ENCODE measurements around the gene MAPT. TPM values are rescaled to one million over a fixed set of nuclear protein-coding genes. Genes with fewer than 3 reads are reported as not detected.

The MAPT gene
- total and polyA plus RNA-seq, 2 of the 13 experiments (the other 11 are each of a cell fraction or from before 2014, with no cell fraction given): 2.1 to 2.8 TPM

- no peak for TF ChIP-seq ZBTB10 (CRISPR knock-in tag; IDR thresholded peaks at IDR 0.05; ENCODE audit: borderline replicate concordance)
- peak; percentile 80; the same call in 1 of the 2 replicates for TF ChIP-seq THAP7 (CRISPR knock-in tag; IDR thresholded peaks at IDR 0.05)
- TF ChIP-seq, protein P1, sequence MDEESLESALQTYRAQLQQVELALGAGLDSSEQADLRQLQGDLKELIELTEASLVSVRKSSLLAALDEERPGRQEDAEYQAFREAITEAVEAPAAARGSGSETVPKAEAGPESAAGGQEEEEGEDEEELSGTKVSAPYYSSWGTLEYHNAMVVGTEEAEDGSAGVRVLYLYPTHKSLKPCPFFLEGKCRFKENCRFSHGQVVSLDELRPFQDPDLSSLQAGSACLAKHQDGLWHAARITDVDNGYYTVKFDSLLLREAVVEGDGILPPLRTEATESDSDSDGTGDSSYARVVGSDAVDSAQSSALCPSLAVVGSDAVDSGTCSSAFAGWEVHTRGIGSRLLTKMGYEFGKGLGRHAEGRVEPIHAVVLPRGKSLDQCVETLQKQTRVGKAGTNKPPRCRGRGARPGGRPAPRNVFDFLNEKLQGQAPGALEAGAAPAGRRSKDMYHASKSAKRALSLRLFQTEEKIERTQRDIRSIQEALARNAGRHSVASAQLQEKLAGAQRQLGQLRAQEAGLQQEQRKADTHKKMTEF (CRISPR knock-in tag; IDR thresholded peaks at IDR 0.05): peak; percentile 51; the same call in 1 of the 2 replicates
- TF ChIP-seq RARA (CRISPR knock-in tag; IDR thresholded peaks at IDR 0.05): no peak
- TF ChIP-seq HOXA3 (CRISPR knock-in tag; IDR thresholded peaks at IDR 0.05): peak; percentile 33; the same call in 1 of the 2 replicates
- no peak for TF ChIP-seq ZNF503 (CRISPR knock-in tag; IDR thresholded peaks at IDR 0.05)
- no peak; the same call in 1 of the 2 replicates for TF ChIP-seq ZNF605 (CRISPR knock-in tag; IDR thresholded peaks at IDR 0.05)
- no peak for TF ChIP-seq STAT5B (CRISPR knock-in tag; IDR thresholded peaks at IDR 0.05)
- peak; percentile 41 for TF ChIP-seq NCOA2 (CRISPR knock-in tag; IDR thresholded peaks at IDR 0.05)
- no peak for TF ChIP-seq ZSCAN21 (CRISPR knock-in tag; IDR thresholded peaks at IDR 0.05; ENCODE audit: borderline replicate concordance)
- no peak for TF ChIP-seq BORCS8-MEF2B (CRISPR knock-in tag; IDR thresholded peaks at IDR 0.05)
- no peak for TF ChIP-seq TCF7 (IDR thresholded peaks at IDR 0.05; ENCODE audit: low read depth)
- no peak for TF ChIP-seq ZNF20 (CRISPR knock-in tag; IDR thresholded peaks at IDR 0.05)
- no peak for TF ChIP-seq ATF7 (IDR thresholded peaks at IDR 0.05)
- no peak for TF ChIP-seq ATF7 (CRISPR knock-in tag; IDR thresholded peaks at IDR 0.05)
- TF ChIP-seq RBFOX2 (IDR thresholded peaks at IDR 0.05; ENCODE audit: low read depth, low read length): no peak
- no peak for TF ChIP-seq ZNF276 (CRISPR knock-in tag; IDR thresholded peaks at IDR 0.05; ENCODE audit: low read depth)
- no peak for TF ChIP-seq POLR2AphosphoS5 (IDR thresholded peaks at IDR 0.05; ENCODE audit: low read depth, low read length)
- no peak for TF ChIP-seq RELA (CRISPR knock-in tag; IDR thresholded peaks at IDR 0.05)
- TF ChIP-seq ZNF598 (CRISPR knock-in tag; IDR thresholded peaks at IDR 0.05; ENCODE audit: borderline replicate concordance): 0 out of 2 replicates have a peak, but pooled peaks have one; percentile 58
- TF ChIP-seq TOE1 (CRISPR knock-in tag; IDR thresholded peaks at IDR 0.05): 0 out of 2 replicates have a peak, but pooled peaks have one; percentile 60
- TF ChIP-seq ZNF772 (CRISPR knock-in tag; IDR thresholded peaks at IDR 0.05): peak; percentile 35; the same call in 1 of the 2 replicates
- no peak for TF ChIP-seq ZFP36L2 (CRISPR knock-in tag; IDR thresholded peaks at IDR 0.05)
Observed at GRCh38 chr17:46002311-46002972, 108.1 kb downstream of the MAPT start (continued).

Measured in HepG2 (cell line).